Stimulated activated CD8-positive, alpha-beta memory T cell treated with anti-CD3 and anti-CD28 coated beads, Interleukin-4, amount 100 ng/mL, for 24 hours (primary cell): ENCODE measurements around the gene CDV3.
"Not testable (repeated sequence)": the region's sequence is repeated elsewhere in the genome, so short reads cannot be mapped to it uniquely, and the experiment has no call there.

Experiments used
- DNase-seq: peaks from one replicate; pipeline ENCODE4 v3.0.0-alpha.2; 2020; ENCODE audit warnings: low read depth

CDV3 gene, protein sequence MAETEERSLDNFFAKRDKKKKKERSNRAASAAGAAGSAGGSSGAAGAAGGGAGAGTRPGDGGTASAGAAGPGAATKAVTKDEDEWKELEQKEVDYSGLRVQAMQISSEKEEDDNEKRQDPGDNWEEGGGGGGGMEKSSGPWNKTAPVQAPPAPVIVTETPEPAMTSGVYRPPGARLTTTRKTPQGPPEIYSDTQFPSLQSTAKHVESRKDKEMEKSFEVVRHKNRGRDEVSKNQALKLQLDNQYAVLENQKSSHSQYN

DNA sequence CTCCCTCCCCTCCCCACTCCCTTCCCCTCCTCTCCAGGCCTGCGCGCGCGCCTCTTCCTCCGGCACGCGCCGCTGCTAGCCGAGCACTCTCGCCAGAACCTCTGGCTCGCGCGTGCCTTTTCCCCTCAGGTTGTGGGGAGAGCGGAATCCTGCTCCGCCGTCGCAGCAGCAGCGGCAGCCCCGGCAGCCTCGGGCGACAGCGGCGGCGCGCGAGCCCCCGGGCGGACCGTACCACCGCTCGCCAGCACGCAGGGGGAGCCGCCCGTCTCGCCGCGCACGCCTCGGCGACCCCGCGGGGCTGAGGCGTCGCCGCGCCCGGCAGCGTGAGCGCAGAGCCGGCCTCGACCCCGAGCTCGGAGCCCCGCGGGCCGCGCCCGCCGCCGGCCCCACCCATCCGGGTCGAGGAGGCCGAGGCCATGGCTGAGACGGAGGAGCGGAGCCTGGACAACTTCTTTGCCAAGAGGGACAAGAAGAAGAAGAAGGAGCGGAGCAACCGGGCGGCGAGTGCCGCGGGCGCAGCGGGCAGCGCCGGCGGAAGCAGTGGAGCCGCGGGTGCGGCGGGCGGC is at the start of gene CDV3:
Gene CDV3, plus strand, starts transcription at position 58 of the 566 bp plus-strand sequence. Its CDS starts 359 bp downstream, at position 417.
- DNase-seq, result no peak

DNA sequence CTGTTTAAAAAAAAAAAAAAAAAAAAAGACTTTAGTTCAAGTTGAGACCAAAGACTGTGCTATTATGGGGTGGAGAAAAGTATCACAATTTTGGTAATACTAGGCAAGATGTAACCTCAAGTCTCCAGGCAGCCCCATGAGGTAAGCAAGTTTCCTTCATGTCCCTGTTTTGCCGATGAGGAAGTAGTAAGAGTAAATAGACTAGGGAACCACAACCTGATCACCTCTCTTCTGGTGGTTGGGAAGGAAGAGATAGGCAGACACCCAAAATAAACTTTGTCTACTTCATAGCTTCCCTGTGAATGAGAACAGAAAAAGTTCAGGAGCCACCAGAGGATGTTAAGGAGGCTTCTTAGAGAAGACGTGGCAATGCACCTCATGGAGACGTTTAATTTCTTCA is 49.7 kb upstream of the CDV3 start:
- DNase-seq, result not testable (repeated sequence)

DNA sequence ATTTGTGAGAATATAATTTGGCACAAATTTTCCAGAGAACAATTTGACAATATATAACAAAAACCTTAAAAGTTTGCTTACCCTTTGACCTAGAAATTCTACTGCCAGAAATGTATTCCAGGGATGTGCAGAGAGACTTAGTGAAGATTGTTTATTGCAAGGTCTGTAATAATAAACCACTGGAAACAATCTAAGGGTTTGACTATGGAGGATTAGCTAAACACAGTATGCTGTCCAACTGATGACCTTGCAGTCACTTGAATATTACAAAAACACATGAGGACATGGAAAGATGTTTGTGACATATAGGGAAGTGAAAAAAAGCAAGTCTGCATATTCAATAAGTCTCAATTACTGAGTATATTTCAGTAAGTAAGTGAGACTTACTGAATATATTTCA is 48.1 kb upstream of the CDV3 start:
- no peak for DNase-seq

DNA sequence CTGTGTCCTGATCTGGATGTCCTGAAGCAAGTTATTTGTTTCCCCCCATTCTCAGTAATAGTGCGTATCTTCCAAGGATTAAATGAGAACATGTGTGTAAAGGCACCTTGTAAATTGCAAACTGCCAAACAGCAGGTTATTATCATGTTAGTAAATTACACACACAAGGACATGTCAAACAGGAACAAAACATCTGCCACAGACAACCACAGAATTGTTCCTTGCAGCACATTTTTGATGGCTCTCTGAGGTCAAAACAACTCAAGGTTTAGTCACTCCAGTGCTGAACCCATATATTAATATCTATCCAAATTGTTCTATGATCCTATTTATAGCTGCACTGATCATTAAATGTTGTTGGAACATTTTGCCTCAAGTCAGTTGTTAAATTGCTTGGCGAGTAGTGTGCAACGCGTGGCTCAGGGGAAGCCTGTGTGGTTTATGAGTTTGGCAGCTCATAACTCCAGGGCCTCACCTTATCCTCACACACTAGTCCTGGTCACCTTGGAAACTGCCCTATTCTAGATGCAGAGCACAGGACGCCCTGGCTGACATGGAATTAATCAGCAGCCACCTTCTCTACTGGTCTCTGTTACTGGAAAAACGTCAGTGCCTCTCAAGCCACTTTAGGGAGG is 46.3 kb upstream of the CDV3 start:
- no peak for DNase-seq

DNA sequence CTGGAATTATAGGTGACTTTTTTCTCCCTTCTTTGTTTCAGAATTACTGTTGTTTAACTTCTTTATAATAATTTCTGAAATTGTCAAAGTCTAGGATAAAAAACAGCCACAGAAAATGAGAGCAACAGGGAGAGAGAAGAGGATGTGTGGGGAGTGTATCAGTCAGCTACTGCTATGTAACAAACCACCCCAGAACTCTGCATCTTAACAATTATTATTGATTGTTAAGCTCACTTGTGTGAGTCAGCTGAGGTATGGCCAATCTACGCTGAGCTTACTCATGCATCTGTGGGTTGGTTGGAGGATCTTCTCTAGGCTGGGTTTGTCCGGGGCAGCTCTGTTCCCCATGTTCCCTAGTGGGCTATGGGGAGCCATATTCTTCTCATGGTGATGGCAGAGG is 43.7 kb upstream of the CDV3 start:
- DNase-seq, result no peak

DNA sequence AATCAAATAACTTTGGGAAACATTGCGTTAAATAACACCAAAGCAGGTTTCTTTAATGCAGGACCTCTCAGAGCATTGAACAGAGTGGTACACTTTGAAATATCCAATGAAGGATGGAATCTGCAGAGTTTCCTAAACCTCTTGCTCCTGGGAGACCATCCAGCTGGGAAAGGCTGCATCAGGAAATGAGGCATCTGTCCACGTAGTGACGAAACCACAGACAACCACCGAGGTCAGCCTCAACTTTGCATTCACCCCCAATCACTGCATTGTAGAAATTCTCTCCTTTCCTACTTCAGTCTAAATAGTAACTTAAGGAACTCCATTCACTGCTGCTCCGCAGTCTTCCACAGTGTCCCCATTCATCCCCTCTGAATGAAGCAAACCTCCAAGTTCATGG is 41.5 kb upstream of the CDV3 start:
- no peak for DNase-seq

DNA sequence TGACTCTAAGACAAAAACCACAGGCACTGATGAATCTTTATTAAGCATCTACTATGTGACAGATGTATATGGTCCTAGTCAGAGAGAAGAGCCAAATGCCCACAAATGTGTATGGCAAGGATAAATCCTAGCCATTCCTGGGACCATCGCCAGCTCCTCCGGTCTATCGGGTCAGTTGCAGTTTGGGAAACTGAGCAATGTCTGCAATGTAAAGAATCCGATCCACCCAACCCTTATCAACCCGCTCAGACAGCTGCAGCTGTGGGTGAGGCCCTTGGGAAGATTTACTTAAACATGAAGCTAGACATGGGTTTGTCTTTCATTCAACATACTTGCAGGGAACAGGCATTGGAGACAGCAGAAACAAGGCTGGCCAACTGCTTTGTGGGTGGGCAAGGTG is 40.5 kb upstream of the CDV3 start:
- no peak for DNase-seq

DNA sequence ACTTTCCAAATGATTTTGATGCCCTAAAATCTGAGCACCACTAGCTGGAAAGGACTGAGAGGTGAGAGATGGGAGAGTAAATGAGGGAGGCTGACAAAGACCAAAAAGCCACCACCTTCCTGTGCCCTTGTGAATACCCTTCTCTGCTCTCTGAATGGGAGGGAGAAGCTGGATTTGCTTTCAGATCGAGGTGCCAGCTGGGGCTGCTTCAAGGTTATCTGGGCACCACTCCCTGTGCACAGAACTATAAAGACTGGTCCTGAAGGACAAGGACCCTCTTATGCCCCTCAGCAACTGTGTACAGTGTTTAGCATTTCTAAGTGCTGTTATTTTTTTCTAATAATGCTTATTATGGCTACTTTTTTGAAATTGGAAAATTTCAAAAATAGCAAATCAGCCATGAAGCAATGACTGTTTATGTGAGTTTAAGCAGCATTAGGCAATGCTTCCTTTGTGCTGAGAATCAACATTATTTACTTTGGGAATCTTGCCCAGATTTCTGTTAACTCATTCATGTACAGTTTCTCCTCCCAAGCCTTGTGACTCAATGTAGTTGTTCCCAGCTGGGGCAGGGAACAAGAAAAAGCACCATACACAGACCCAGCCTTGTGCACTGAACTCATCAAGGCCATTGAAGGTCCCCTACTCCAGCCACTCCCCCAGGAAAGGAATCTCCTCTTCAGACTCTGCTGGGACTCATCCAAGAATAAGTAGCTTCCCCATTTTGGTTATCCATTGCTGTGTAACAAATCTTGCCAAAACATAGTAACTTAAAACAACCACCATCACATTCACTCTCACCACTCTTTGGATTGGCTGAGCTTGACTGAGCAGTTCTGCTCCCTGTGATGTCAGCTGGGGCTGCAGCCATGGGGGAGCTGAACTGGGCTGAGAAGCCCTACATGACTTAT is 37.3 kb upstream of the CDV3 start:
- DNase-seq, result no peak

DNA sequence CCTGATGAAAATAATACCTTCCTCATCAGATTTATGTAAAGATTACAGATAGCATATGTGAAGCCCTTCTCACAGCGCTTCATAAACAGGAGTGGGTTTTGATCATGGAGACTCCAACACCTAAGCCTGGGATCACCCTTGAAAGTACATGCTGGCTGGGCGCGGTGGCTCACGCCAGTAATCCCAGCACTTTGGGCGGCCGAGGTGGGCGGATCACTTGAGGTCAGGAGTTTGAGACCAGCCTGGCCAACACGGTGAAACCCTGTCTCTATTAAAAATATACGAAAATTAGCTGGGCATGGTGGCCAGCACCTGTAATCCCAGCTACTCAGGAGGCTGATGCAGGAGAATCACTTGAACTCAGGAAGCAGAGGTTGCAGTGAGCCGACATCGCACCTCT is 36.4 kb upstream of the CDV3 start:
- DNase-seq, result not testable (repeated sequence)

DNA sequence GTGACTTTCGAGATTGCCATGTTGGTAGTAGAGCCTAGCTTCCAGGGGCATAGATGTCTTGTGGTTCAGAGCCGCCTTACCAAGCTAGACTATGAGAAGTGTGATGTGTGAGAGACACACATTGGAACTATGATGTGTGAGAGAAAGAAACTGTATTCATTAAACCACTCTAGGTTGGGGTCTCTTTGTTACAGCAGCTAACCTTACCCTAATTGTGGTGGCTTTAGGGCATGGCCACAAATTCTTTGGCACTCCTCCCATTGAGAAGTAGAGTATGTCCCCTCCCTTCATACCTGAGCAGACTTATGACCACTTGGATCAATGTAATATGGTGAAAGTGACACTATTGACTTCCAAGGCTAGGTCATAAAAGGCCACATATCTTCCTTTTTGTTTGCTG is 35.3 kb upstream of the CDV3 start:
- no peak for DNase-seq

DNA sequence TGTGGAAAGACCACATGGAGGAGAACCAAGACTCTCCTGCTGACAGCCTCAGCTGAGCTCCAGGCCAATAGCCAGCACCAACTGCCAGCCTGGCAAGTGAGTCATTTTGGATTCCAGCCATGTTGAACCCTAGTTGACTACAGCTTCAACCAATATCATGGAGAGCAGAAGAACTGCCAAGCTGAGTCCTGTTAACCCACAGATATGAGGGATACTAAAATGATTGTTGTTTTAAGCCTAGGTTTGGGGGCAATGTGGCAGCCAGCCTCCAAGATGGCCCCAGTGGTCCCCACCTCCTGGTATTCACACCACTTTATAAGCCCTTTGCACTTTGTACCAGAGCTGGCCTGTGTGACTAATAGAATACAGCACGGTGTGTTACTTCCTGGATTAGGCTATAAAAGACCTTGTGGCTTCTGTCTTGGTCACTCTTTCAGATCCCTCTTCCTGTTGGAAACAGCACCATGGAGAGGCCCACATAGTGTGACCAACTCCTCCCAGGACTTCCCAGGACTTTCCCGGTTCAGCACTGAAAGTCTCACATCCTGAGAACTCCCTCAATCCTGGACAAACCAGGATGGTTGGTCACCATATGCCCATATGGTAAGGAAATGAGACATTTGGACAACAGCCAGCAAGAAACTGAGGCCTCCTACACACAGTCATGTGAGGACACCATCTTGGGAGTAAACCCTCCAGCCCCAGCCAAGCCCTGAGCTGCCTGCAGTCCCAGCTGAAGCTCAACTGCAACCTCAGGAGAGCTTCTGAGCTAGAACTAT is 32.4 kb upstream of the CDV3 start:
- no peak for DNase-seq

DNA sequence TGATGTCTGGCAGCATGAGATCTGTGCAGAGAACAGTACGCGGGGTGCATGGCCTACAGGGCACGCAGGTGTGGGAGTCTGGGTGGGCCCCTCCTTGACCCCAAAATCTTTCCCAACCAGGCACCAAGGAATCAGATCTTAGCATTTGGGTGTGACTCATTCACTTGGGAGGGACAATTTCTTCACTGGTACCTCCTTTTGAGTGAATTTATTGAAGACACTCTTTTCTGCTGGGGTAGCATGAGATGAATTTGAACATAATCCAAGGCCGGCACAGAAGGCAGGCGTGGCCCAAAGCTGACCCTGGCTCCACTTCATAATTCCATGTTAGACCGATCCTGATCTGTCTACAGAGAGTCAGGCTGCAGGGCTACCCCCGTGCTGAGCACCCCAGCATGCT is 30.6 kb upstream of the CDV3 start:
- no peak for DNase-seq

DNA sequence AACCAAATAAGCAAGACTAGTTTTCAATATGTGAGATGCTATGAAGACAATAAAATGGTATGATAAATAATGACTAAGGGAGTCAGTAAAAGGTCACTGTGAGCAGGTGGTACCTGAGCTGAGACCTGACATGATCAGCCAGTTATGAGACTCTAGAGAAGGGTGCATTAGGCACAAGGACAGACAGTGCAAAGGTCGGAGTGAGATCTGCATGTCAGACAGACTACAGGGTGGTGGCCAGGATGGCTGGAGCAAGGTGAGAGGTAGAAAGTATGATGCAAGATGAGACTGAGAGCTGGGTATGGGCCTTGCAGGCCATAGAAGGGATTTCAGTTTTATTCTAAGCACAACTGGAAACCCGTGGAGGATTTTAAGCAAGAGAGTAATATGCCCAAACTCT is 28.5 kb upstream of the CDV3 start:
- DNase-seq, result not testable (repeated sequence)

DNA sequence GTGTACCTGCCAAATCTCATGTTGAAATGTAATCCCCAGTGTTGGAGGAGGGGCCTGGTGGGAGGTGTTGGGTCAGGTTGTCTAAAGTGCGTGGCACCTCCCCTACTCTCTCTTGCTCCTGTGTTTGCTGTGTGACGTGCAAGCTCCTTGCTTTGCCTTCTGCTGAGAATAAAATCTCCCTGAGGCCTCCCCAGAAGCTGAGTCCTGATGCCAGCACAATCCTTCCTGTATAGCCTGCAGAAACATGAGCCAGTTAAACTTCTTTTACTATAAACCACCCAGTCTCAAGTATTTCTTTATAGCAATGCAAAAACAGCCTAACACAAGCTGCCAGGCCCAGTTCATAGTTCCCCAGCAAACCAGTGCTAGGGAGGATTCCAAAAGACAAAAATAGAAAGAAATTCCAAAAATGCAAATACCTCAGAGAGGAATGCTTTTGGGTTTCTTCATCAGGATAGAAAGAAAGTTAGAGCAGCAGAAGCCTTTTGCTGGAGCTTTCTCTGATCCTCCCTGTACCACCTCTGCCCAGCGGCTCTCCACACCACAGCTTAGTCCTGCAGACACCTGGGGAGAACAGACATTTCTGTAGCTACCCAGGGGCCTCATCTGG is 25.9 kb upstream of the CDV3 start:
- DNase-seq, result no peak

DNA sequence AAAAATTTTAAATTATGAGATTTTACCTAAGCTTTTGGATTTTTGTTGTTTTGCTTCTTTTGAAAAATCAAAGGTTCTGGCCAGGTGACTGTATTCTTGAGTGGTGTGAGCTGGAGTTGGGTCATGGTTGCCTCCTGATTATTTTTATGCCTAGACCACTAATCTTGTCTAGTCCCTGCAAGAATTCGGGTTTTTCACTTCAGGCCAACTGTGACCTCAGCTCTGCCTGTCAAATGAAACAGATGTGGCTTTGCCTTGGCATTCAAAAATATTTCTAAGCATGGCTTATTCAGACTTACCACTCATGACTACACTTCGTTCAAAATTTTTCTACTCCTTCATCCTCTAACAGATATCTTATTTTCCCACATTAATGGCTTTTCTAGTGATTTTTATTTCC is 25.4 kb upstream of the CDV3 start:
- no peak for DNase-seq

DNA sequence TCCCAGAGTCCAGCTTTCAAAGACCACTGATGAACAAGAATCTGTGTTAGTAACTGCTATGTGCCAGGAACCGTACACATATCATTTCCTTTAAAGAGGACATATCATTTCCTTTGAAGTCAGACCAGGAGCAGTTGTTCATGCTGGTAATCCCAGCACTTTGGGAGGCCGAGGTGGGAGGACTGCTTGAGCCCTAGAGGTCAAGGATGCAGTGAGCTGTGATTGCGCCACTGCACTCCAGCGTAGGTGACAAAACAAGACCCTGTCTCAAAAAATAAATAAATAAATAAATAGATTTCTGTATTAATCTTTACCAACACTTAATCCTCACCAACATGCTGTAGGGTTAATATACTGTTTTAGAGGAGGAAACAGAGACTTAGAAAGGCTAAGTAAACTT is 23.9 kb upstream of the CDV3 start:
- no peak for DNase-seq

DNA sequence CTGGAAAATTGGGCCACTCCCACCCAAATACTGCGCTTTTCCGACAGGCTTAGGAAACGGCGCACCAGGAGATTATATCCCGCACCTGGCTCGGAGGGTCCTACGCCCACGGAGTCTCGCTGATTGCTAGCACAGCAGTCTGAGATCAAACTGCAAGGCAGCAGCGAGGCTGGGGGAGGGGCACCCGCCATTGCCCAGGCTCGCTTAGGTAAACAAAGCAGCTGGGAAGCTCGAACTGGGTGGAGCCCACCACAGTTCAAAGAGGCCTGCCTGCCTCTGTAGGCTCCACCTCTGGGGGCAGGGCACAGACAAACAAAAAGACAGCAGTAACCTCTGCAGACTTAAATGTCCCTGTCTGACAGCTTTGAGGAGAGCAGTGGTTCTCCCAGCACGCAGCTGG is 21.9 kb upstream of the CDV3 start:
- not testable (repeated sequence) for DNase-seq

DNA sequence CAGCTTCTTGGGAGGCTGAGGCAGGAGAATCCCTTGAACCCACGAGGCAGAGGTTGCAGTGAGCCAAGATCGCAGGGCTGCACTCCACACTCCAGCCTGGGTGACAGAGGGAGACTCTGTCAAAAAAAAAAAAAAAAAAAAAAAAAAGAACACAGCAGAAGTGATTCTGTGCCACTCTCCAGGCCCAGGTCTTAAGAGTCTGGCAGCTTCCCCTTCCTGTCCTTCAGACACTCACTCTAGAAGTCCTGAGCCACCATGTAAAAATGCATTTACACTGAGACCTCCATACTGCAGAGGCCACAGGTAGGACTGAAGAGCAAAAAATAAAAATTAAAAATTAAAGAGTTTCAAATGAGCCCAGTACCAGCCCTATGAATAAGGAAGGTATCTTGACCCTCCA is 11.8 kb upstream of the CDV3 start:
- no peak for DNase-seq

DNA sequence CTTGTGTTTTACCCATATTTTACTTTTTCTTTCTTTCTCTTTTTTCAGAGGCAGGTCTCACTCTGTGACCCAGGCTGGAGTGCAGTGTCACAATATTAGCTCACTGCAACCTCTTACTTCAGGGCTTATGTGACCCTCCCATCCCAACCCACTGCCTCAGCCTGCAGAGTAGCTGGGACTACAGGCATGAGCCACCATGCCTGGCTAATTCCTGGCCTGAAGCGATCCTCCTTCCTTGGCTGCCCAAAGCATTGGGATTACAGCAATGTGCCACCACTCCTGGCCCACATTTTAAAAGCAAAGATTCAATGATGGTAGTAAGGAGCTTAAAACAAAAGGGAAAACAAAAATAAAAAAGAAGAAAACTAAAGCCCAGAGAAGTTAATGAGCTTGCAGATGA is 11.1 kb upstream of the CDV3 start:
- no peak for DNase-seq

DNA sequence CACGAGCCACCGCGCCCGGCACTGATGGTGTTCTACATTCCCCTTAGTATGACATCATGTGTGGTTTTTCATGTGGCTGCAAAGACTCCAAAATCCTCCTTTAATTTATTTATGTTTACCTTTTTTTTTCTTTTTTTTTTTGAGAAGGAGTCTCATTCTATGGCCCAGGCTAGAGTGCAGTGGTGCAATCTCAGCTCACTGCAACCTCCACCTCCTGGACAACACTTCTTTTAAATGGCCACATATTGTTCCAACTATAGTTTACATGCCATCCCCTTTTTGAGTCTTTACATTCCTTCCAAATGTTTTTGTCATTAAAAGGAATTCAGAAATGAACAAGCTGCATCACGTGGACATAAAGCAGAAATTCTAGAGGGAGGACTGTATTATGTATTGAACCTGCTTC is 10.3 kb upstream of the CDV3 start:
- no peak for DNase-seq

DNA sequence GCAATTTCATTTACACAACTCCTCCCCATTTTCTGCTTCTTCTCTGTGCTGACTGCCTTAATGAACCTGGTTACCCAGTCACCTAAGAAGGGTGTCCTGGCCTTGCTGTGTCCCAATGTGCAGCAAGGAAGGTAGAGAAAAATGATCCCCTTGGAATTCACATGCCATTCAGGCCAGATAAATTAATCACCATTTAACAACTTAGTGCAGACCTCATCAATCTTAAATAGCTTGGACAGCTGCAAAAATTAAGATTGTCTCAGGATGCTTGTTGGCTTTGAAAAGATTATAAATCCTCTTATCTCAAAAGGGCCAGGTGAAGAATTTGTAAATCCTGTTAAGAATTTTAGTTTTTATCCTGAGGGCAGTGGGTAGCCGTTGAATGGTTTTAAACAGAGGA is 9.7 kb upstream of the CDV3 start:
- no peak for DNase-seq
